PC-9 (cell line): Measurements from ENCODE around the gene GNA12. TPM values are rescaled to one million over a fixed set of nuclear protein-coding genes. Genes with fewer than 3 reads are reported as not detected.

Experiments used
- BruUV-seq: library from RNA; stranded (reverse); fragments of 400-500 nt; replicated peaks from 2 replicates; lab custom pipeline; 2021; lab: Mats Ljungman, UMichigan
- CTCF ChIA-PET: fragments of 300-600 bp; sonication (Branson Sonifier 250); formaldehyde crosslinking; loops from one replicate; lab custom pipeline; 2022; ENCODE audit warnings: antibody characterized with exemption; lab: Charles Lee
- POLR2A ChIA-PET: fragments of 300-600 bp; sonication (Branson Sonifier 250); formaldehyde crosslinking; loops from one replicate; lab custom pipeline; 2022; ENCODE audit warnings: antibody characterized with exemption; ENCODE audit not compliant: unreplicated experiment; lab: Charles Lee
- DNase-seq, 2 experiments: peaks; one replicate each; pipeline versions ENCODE4 v3.0.0 to v3.0.0-alpha.2; 2015 to 2022; ENCODE audit warnings: mixed read lengths in 1 of 2
- H2AFZ ChIP-seq: fragments of 200-600 bp; sonication (generic); 2 replicates; pipeline ENCODE4 v1.8.1; 2017; ENCODE audit warnings: antibody characterized with exemption
- H3F3A ChIP-seq: fragments of 200-600 bp; sonication (generic); 2 replicates; pipeline ENCODE4 v1.8.1; 2017; ENCODE audit warnings: antibody characterized with exemption, mild to moderate bottlenecking, low read depth; ENCODE audit not compliant: insufficient read depth
- H3K27ac ChIP-seq: fragments of 200-600 bp; sonication (generic); 2 replicates; pipeline ENCODE4 v1.6.1; 2016; ENCODE audit warnings: mixed run types
- H3K27me3 ChIP-seq: fragments of 200-600 bp; sonication (generic); 2 replicates; pipeline ENCODE4 v1.6.1; 2016; ENCODE audit warnings: low read depth, mixed run types; ENCODE audit not compliant: insufficient read depth
- H3K36me3 ChIP-seq: fragments of 200-600 bp; sonication (generic); 2 replicates; pipeline ENCODE4 v1.6.1; 2016; ENCODE audit warnings: low read depth, mixed run types
- H3K4me1 ChIP-seq: fragments of 200-600 bp; sonication (generic); replicated peaks from 2 replicates; pipeline ENCODE4 v1.6.1; 2016; ENCODE audit warnings: mixed run types; ENCODE audit not compliant: insufficient read depth
- H3K4me2 ChIP-seq: fragments of 200-600 bp; sonication (generic); 2 replicates; pipeline ENCODE4 v1.6.1; 2017; ENCODE audit warnings: mixed run types
- H3K4me3 ChIP-seq: fragments of 200-600 bp; sonication (generic); 2 replicates; pipeline ENCODE4 v1.6.1; 2016; ENCODE audit warnings: mixed run types
- H3K79me2 ChIP-seq: fragments of 200-600 bp; sonication (generic); 2 replicates; pipeline ENCODE4 v1.6.1; 2017; ENCODE audit warnings: low read depth, mixed run types
- H3K9me2 ChIP-seq: fragments of 200-600 bp; sonication (generic); 2 replicates; pipeline ENCODE4 v1.8.1; 2017; ENCODE audit warnings: mild to moderate bottlenecking; ENCODE audit not compliant: insufficient read depth
- H3K9me3 ChIP-seq: fragments of 200-600 bp; sonication (generic); 2 replicates; pipeline ENCODE4 v1.8.1; 2016; ENCODE audit warnings: low read depth; ENCODE audit not compliant: insufficient read depth
- H4K20me1 ChIP-seq: fragments of 200-600 bp; sonication (generic); 2 replicates; pipeline ENCODE4 v1.8.1; 2017; ENCODE audit not compliant: insufficient read depth
- EZH2 ChIP-seq: fragments of 200-600 bp; sonication (generic); IDR thresholded peaks from 2 replicates; pipeline ENCODE4 v1.8.0; 2017; ENCODE audit warnings: antibody characterized with exemption, low read depth
- intact Hi-C: fragments of 100-400 bp; cut with micrococcal nuclease; formaldehyde crosslinking; loops from one replicate; pipeline ENCODE4 v1.10.0; 2022; ENCODE audit not compliant: unreplicated experiment
- total RNA-seq: library from RNA; stranded (reverse); gene quantifications from 2 replicates; pipeline ENCODE4 v1.2.3, GENCODE V29; 2021
- TF ChIP-seq, protein P1 (sequence below): fragments of 200-600 bp; sonication (generic); conservative IDR thresholded peaks from 2 replicates; pipeline ENCODE4 v1.6.1; 2017; ENCODE audit warnings: mixed run types, antibody characterized with exemption, mild to moderate bottlenecking, moderate library complexity

Gene GNA12
- total RNA-seq, 1 experiment from 2014 or later: 51.7 TPM

DNA sequence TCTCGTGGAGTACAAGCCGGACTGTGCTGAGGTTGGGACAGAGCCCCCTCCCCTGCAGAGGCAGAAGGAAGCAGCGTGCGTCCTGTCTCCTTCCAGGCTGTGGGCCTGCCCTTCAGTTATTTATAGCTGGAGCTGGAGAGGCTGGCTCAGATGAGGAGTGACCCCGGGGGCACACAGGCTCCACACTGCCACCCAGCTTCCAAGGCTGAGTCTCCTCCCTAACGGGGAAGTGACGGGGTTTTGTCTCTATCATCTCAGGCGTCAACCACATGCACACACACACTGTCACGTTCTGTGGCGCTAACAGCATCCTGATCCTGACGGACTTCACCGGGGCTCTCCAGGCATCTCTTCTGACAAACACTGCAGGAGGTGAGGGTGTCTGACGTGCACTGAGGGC is 130.7 kb downstream of the GNA12 start:
- H2AFZ ChIP-seq: no peak overlapping the region
- ChIA-PET CTCF (no interaction called here), POLR2A (no interaction called here)
- intact Hi-C loops: no loop called here
- H3K9me2 ChIP-seq: no peaks in the 10 kb centered on the region
- no peaks in the 10 kb centered on the region for H3K4me1 ChIP-seq
- H3K4me3 ChIP-seq: no peak overlapping the region
- no peaks in the 10 kb centered on the region; the same call in 1 of the 2 replicates for H3F3A ChIP-seq
- no peaks in the 10 kb centered on the region for H3K9me3 ChIP-seq
- no TSS peak for BruUV-seq
- no peaks in the 10 kb centered on the region for H4K20me1 ChIP-seq
- 0 out of 2 replicates have a peak, but pooled peaks cover 3% of the 10 kb centered on the region for H3K36me3 ChIP-seq
- no peaks in the 10 kb centered on the region for H3K79me2 ChIP-seq
- no peak overlapping the region for H3K4me2 ChIP-seq
- H3K27me3 ChIP-seq: no peaks in the 10 kb centered on the region
- DNase-seq: no peak
- TF ChIP-seq EZH2: no peak
- TF ChIP-seq, protein P1, sequence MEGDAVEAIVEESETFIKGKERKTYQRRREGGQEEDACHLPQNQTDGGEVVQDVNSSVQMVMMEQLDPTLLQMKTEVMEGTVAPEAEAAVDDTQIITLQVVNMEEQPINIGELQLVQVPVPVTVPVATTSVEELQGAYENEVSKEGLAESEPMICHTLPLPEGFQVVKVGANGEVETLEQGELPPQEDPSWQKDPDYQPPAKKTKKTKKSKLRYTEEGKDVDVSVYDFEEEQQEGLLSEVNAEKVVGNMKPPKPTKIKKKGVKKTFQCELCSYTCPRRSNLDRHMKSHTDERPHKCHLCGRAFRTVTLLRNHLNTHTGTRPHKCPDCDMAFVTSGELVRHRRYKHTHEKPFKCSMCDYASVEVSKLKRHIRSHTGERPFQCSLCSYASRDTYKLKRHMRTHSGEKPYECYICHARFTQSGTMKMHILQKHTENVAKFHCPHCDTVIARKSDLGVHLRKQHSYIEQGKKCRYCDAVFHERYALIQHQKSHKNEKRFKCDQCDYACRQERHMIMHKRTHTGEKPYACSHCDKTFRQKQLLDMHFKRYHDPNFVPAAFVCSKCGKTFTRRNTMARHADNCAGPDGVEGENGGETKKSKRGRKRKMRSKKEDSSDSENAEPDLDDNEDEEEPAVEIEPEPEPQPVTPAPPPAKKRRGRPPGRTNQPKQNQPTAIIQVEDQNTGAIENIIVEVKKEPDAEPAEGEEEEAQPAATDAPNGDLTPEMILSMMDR: no peak
- H3K27ac ChIP-seq: no peak overlapping the region

DNA sequence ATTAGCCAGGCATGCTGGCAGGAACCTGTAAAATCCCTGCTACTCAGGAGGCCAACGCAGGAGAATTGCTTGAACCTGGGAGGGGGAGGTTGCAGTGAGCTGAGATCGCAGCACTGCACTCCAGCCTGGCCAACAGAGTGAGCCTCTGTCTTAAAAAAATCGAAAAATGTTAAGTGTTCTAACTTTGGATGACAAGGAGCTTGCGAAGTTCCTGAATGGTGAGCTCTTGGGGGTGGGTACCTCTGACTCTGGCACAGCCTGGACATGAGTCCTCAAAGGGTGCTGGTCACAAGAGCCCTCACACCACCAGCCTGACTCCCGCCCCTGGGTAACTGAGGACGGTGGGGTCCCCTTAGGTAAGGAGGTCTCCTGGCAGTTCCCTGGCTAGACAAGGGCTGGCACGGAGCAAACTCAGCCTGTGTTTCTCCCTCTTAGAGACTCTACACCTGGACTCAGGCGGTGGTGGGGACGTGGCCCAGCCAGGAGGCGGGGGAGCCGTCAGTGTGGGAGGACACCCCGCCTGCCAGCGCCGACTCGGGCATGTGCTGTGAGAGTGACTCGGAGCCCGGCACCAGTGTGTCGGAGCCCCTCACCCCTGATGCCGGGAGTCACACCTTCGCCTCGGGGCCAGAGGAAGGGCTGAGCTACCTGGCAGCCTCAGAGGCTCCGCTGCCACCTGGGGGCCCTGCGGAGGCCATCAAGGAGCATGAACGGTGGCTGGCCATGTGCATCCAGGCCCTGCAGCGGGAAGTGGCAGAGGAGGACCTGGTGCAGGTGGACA is 132.0 kb downstream of the GNA12 start:
- H3K4me3 ChIP-seq: no peak overlapping the region
- H3K9me2 ChIP-seq: no peaks in the 10 kb centered on the region
- no peak overlapping the region for H3K27ac ChIP-seq
- no peaks in the 10 kb centered on the region for H3K4me1 ChIP-seq
- no peak overlapping the region for H3K4me2 ChIP-seq
- H3K79me2 ChIP-seq: no peaks in the 10 kb centered on the region
- H3F3A ChIP-seq: peaks cover 3% of the 10 kb centered on the region; the same call in 1 of the 2 replicates
- DNase-seq: no peak
- CTCF ChIA-PET: no interaction called here
- BruUV-seq: no TSS peak
- 0 out of 2 replicates have a peak, but pooled peaks cover 3% of the 10 kb centered on the region for H3K36me3 ChIP-seq
- intact Hi-C loops: no loop called here
- TF ChIP-seq, protein P1: no peak
- no peak for TF ChIP-seq EZH2
- no peaks in the 10 kb centered on the region for H3K9me3 ChIP-seq
- POLR2A ChIA-PET: no interaction called here
- H3K27me3 ChIP-seq: no peaks in the 10 kb centered on the region
- no peaks in the 10 kb centered on the region for H4K20me1 ChIP-seq
- no peak overlapping the region for H2AFZ ChIP-seq

GRCh38 chr7:2710901-2711551 is 133.1 kb downstream of the GNA12 start:
- Histone ChIP-seq H3K27me3 (no peaks in the 10 kb centered on the region), H4K20me1 (no peaks in the 10 kb centered on the region), H3K36me3 (no peaks in the 10 kb centered on the region), H3F3A (peaks cover 7% of the 10 kb centered on the region; the same call in 1 of the 2 replicates), H3K27ac (no peak overlapping the region), H3K4me2 (no peak overlapping the region), H3K9me2 (no peaks in the 10 kb centered on the region), H2AFZ (no peak overlapping the region), H3K9me3 (no peaks in the 10 kb centered on the region), H3K4me3 (no peak overlapping the region), H3K79me2 (no peaks in the 10 kb centered on the region), H3K4me1 (no peaks in the 10 kb centered on the region)
- ChIA-PET POLR2A (interaction anchor here (0.6 to 0.7 kb wide), 2 partner anchors 19 to 159 kb away, joined by 4 to 6 read pairs; no protein-coding TSS in a partner anchor), CTCF (interaction anchor here (0.6 to 1.7 kb wide), 5 partner anchors 40 to 1042 kb away, joined by 3 to 11 read pairs (median 4); no protein-coding TSS in a partner anchor)
- intact Hi-C loops: no loop called here
- no peak for DNase-seq
- TF ChIP-seq EZH2: no peak
- TF ChIP-seq, protein P1: no peak
- BruUV-seq: no TSS peak
